Stimulated activated memory B cell treated with anti-CD40 and anti-IgM and Interleukin-4, amounts not matched to agents 10 μg/mL and 1 μg/mL and 100 μg/mL, for 72 hours (primary cell): ENCODE measurements around the gene ANO1.

Source experiments
- ATAC-seq: fragments of 150-1000 bp; cut with Tn5 transposase; 2 replicates; pipeline ENCODE4 v1.10.0; 2021
- H3K27ac Mint-ChIP-seq: one replicate; pipeline ENCODE4 v1.8.0; 2022; ENCODE audit warnings: mild to moderate bottlenecking, mixed read lengths
- H3K27me3 Mint-ChIP-seq: one replicate; pipeline ENCODE4 v1.8.0; 2022; ENCODE audit warnings: mixed read lengths
- H3K36me3 Mint-ChIP-seq: one replicate; pipeline ENCODE4 v1.8.0; 2022; ENCODE audit warnings: mixed read lengths
- H3K4me1 Mint-ChIP-seq: one replicate; pipeline ENCODE4 v1.8.0; 2022; ENCODE audit warnings: mixed read lengths
- H3K4me3 Mint-ChIP-seq: one replicate; pipeline ENCODE4 v1.8.0; 2022; ENCODE audit warnings: mild to moderate bottlenecking, moderate library complexity, mixed read lengths
- H3K9me3 Mint-ChIP-seq: one replicate; pipeline ENCODE4 v1.8.0; 2022; ENCODE audit warnings: mixed read lengths

The ANO1 gene

GRCh38 chr11:70092959-70093715, 15.0 kb downstream of the ANO1 start:
- Mint-ChIP-seq H3K9me3 (no peaks in the 10 kb centered on the region), H3K4me1 (no peaks in the 10 kb centered on the region), H3K27ac (no peak overlapping the region), H3K27me3 (peaks cover 58% of the 10 kb centered on the region), H3K36me3 (no peaks in the 10 kb centered on the region), H3K4me3 (no peak overlapping the region)
- ATAC-seq = no peak

GRCh38 chr11:70095541-70096252, 17.6 kb downstream of the ANO1 start:
- Mint-ChIP-seq H3K27me3 (peaks cover 36% of the 10 kb centered on the region), H3K27ac (no peak overlapping the region), H3K4me3 (no peak overlapping the region), H3K9me3 (no peaks in the 10 kb centered on the region), H3K4me1 (no peaks in the 10 kb centered on the region), H3K36me3 (no peaks in the 10 kb centered on the region)
- ATAC-seq = no peak

GRCh38 chr11:70097783-70098563, 19.9 kb downstream of the ANO1 start:
- Mint-ChIP-seq H3K4me1 (no peaks in the 10 kb centered on the region), H3K4me3 (no peak overlapping the region), H3K27me3 (peaks cover 30% of the 10 kb centered on the region), H3K27ac (no peak overlapping the region), H3K36me3 (no peaks in the 10 kb centered on the region), H3K9me3 (no peaks in the 10 kb centered on the region)
- no peak for ATAC-seq

GRCh38 chr11:70098936-70099335, 20.8 kb downstream of the ANO1 start:
- peaks cover 30% of the 10 kb centered on the region for H3K27me3 Mint-ChIP-seq
- H3K4me3 Mint-ChIP-seq = no peak overlapping the region
- no peak overlapping the region for H3K27ac Mint-ChIP-seq
- H3K9me3 Mint-ChIP-seq = no peaks in the 10 kb centered on the region
- ATAC-seq = no peak
- H3K36me3 Mint-ChIP-seq = no peaks in the 10 kb centered on the region
- H3K4me1 Mint-ChIP-seq = no peaks in the 10 kb centered on the region

- peaks cover 37% of the 10 kb centered on the region for H3K27me3 Mint-ChIP-seq
- H3K27ac Mint-ChIP-seq = no peak overlapping the region
- no peaks in the 10 kb centered on the region for H3K9me3 Mint-ChIP-seq
- H3K4me3 Mint-ChIP-seq = no peak overlapping the region
- no peaks in the 10 kb centered on the region for H3K4me1 Mint-ChIP-seq
- no peak for ATAC-seq
- no peaks in the 10 kb centered on the region for H3K36me3 Mint-ChIP-seq
Observed at GRCh38 chr11:70099578-70100279, 21.6 kb downstream of the ANO1 start.

GRCh38 chr11:70100280-70100603, 22.1 kb downstream of the ANO1 start:
- Mint-ChIP-seq H3K27me3 (peaks cover 42% of the 10 kb centered on the region), H3K9me3 (no peaks in the 10 kb centered on the region), H3K4me1 (no peaks in the 10 kb centered on the region), H3K27ac (no peak overlapping the region), H3K36me3 (no peaks in the 10 kb centered on the region), H3K4me3 (no peak overlapping the region)
- ATAC-seq = no peak

GRCh38 chr11:70100791-70101190, 22.7 kb downstream of the ANO1 start:
- Mint-ChIP-seq H3K4me3 (no peak overlapping the region), H3K27ac (no peak overlapping the region), H3K9me3 (no peaks in the 10 kb centered on the region), H3K36me3 (no peaks in the 10 kb centered on the region), H3K4me1 (no peaks in the 10 kb centered on the region), H3K27me3 (peaks cover 46% of the 10 kb centered on the region)
- ATAC-seq = no peak

GRCh38 chr11:70103256-70103975, 25.3 kb downstream of the ANO1 start:
- Mint-ChIP-seq H3K4me1 (no peaks in the 10 kb centered on the region), H3K27ac (no peak overlapping the region)

GRCh38 chr11:70104419-70104818, 26.3 kb downstream of the ANO1 start:
- no peak for ATAC-seq
- Mint-ChIP-seq H3K9me3 (no peaks in the 10 kb centered on the region), H3K4me1 (no peaks in the 10 kb centered on the region), H3K4me3 (no peak overlapping the region), H3K27ac (no peak overlapping the region), H3K36me3 (no peaks in the 10 kb centered on the region), H3K27me3 (peaks cover 52% of the 10 kb centered on the region)

More at GRCh38 chr11:70103256-70103975, 25.3 kb downstream of the ANO1 start:
- no peaks in the 10 kb centered on the region for H3K36me3 Mint-ChIP-seq
- H3K9me3 Mint-ChIP-seq = no peaks in the 10 kb centered on the region
- H3K4me3 Mint-ChIP-seq = no peak overlapping the region
- no peak for ATAC-seq
- peaks cover 52% of the 10 kb centered on the region for H3K27me3 Mint-ChIP-seq

GRCh38 chr11:70104961-70105360, 26.8 kb downstream of the ANO1 start:
- no peaks in the 10 kb centered on the region for H3K36me3 Mint-ChIP-seq
- no peak for ATAC-seq
- H3K4me3 Mint-ChIP-seq = no peak overlapping the region
- H3K27ac Mint-ChIP-seq = no peak overlapping the region
- H3K9me3 Mint-ChIP-seq = no peaks in the 10 kb centered on the region
- peaks cover 52% of the 10 kb centered on the region for H3K27me3 Mint-ChIP-seq
- H3K4me1 Mint-ChIP-seq = no peaks in the 10 kb centered on the region

- no peak for ATAC-seq
- H3K9me3 Mint-ChIP-seq = no peaks in the 10 kb centered on the region
- no peak overlapping the region for H3K4me3 Mint-ChIP-seq
- no peaks in the 10 kb centered on the region for H3K36me3 Mint-ChIP-seq
- H3K27me3 Mint-ChIP-seq = peaks cover 53% of the 10 kb centered on the region
- no peak overlapping the region for H3K27ac Mint-ChIP-seq
- no peaks in the 10 kb centered on the region for H3K4me1 Mint-ChIP-seq
Observed at GRCh38 chr11:70105369-70105754, 27.2 kb downstream of the ANO1 start.

- Mint-ChIP-seq H3K4me3 (no peak overlapping the region), H3K9me3 (no peaks in the 10 kb centered on the region), H3K27me3 (peaks cover 59% of the 10 kb centered on the region), H3K27ac (no peak overlapping the region), H3K4me1 (no peaks in the 10 kb centered on the region), H3K36me3 (no peaks in the 10 kb centered on the region)
- no peak for ATAC-seq
Observed at GRCh38 chr11:70105755-70106571, 27.8 kb downstream of the ANO1 start.

GRCh38 chr11:70106757-70107156, 28.6 kb downstream of the ANO1 start:
- Mint-ChIP-seq H3K4me3 (no peak overlapping the region), H3K27ac (no peak overlapping the region), H3K36me3 (no peaks in the 10 kb centered on the region), H3K9me3 (no peaks in the 10 kb centered on the region), H3K27me3 (peaks cover 59% of the 10 kb centered on the region), H3K4me1 (peaks cover 7% of the 10 kb centered on the region)
- ATAC-seq = no peak

- H3K4me3 Mint-ChIP-seq = no peak overlapping the region
- H3K27ac Mint-ChIP-seq = no peak overlapping the region
- H3K36me3 Mint-ChIP-seq = no peaks in the 10 kb centered on the region
- H3K4me1 Mint-ChIP-seq = peaks cover 12% of the 10 kb centered on the region
- no peak for ATAC-seq
- H3K9me3 Mint-ChIP-seq = no peaks in the 10 kb centered on the region
- H3K27me3 Mint-ChIP-seq = peaks cover 60% of the 10 kb centered on the region
Observed at GRCh38 chr11:70107191-70107590, 29.1 kb downstream of the ANO1 start.
